Astrocyte (in vitro differentiated cells and primary cell): ENCODE data around the gene DIP2B. TPM values are rescaled to one million over a fixed set of nuclear protein-coding genes. Genes with fewer than 3 reads are reported as not detected.

Experiments used
- DNase-seq: peaks from one replicate; pipeline ENCODE4 v3.0.0-alpha.2; 2010; ENCODE audit warnings: low read depth
- FAIRE-seq: peaks from 2 replicates; lab custom pipeline; 2011; peaks lifted over from hg19 to GRCh38; lab: Jason Lieb, UNC
- H2AFZ ChIP-seq: 2 replicates; pipeline ENCODE4 v1.6.0; 2012; ENCODE audit warnings: low read depth, low read length, inconsistent platforms
- H3K27ac ChIP-seq: 2 replicates; pipeline ENCODE4 v1.5.1; 2011; ENCODE audit warnings: low read depth, low read length, inconsistent platforms
- H3K27me3 ChIP-seq: 2 replicates; pipeline ENCODE4 v1.6.0; 2011; ENCODE audit warnings: low read length, inconsistent platforms; ENCODE audit not compliant: insufficient read depth
- H3K36me3 ChIP-seq: 2 replicates; pipeline ENCODE4 v1.5.1; 2011; ENCODE audit warnings: low read length, inconsistent platforms; ENCODE audit not compliant: insufficient read depth
- H3K4me1 ChIP-seq: 2 replicates; pipeline ENCODE4 v1.5.1; 2011; ENCODE audit warnings: low read length, inconsistent platforms; ENCODE audit not compliant: insufficient read depth
- H3K4me2 ChIP-seq: 2 replicates; pipeline ENCODE4 v1.6.0; 2012; ENCODE audit warnings: low read length, inconsistent platforms
- H3K4me3 ChIP-seq: 2 replicates; pipeline ENCODE4 v1.5.1; 2011; ENCODE audit warnings: low read depth, mild to moderate bottlenecking, low read length, inconsistent platforms; ENCODE audit not compliant: insufficient read depth
- H3K79me2 ChIP-seq: 2 replicates; pipeline ENCODE4 v1.6.0; 2012; ENCODE audit warnings: mild to moderate bottlenecking, low read length, inconsistent platforms; ENCODE audit not compliant: insufficient read depth
- H3K9ac ChIP-seq: 2 replicates; pipeline ENCODE4 v1.6.0; 2012; ENCODE audit warnings: mild to moderate bottlenecking, low read length, inconsistent platforms
- H3K9me3 ChIP-seq: 2 replicates; pipeline ENCODE4 v1.5.1; 2012; ENCODE audit warnings: low read depth, mild to moderate bottlenecking, low read length, inconsistent platforms; ENCODE audit not compliant: insufficient read depth
- H4K20me1 ChIP-seq: 2 replicates; pipeline ENCODE4 v1.6.0; 2012; ENCODE audit warnings: low read length, inconsistent platforms; ENCODE audit not compliant: insufficient read depth
- H3K27ac Mint-ChIP-seq: one replicate; pipeline ENCODE4 v1.8.0; 2021; ENCODE audit warnings: mild to moderate bottlenecking, mixed read lengths; ENCODE audit not compliant: unreplicated experiment
- H3K27me3 Mint-ChIP-seq: one replicate; pipeline ENCODE4 v1.8.0; 2021; ENCODE audit warnings: low read depth, mixed read lengths; ENCODE audit not compliant: unreplicated experiment
- H3K36me3 Mint-ChIP-seq: one replicate; pipeline ENCODE4 v1.8.0; 2021; ENCODE audit warnings: low read depth, mixed read lengths; ENCODE audit not compliant: unreplicated experiment
- H3K4me1 Mint-ChIP-seq: one replicate; pipeline ENCODE4 v1.8.0; 2021; ENCODE audit warnings: low read depth, mixed read lengths; ENCODE audit not compliant: unreplicated experiment
- H3K4me3 Mint-ChIP-seq: one replicate; pipeline ENCODE4 v1.8.0; 2021; ENCODE audit warnings: mild to moderate bottlenecking, moderate library complexity, mixed read lengths; ENCODE audit not compliant: unreplicated experiment
- H3K9me3 Mint-ChIP-seq: one replicate; pipeline ENCODE4 v1.8.0; 2021; ENCODE audit warnings: mild to moderate bottlenecking, mixed read lengths; ENCODE audit not compliant: unreplicated experiment
- EZH2 ChIP-seq: IDR thresholded peaks from 2 replicates; pipeline ENCODE4 v1.6.1; 2012; ENCODE audit warnings: mild to moderate bottlenecking, low read length, inconsistent platforms; ENCODE audit not compliant: insufficient read depth
- total RNA-seq: library from RNA; stranded (reverse); gene quantifications from 2 replicates; pipeline ENCODE4 v1.2.1, GENCODE V29; 2021
- TF ChIP-seq, protein P1 (sequence below): IDR thresholded peaks from 2 replicates; pipeline ENCODE4 v1.5.1; 2011; ENCODE audit warnings: low read depth, mild to moderate bottlenecking, inconsistent platforms, low read length, moderate library complexity; ENCODE audit not compliant: insufficient read depth

Gene DIP2B
- total RNA-seq, 1 donor from 2014 or later = 53.2 TPM

GRCh38 chr12:50739611-50740010 is 234.8 kb downstream of the DIP2B start:
- H3K4me3 Mint-ChIP-seq = no peak overlapping the region
- no peak overlapping the region for H3K27ac ChIP-seq
- H3K27me3 ChIP-seq = no peaks in the 10 kb centered on the region
- no peak overlapping the region for H2AFZ ChIP-seq
- no peaks in the 10 kb centered on the region for H3K79me2 ChIP-seq
- no peak overlapping the region for H3K27ac Mint-ChIP-seq
- DNase-seq = no peak
- no peaks in the 10 kb centered on the region for H3K4me1 Mint-ChIP-seq
- peaks cover 39% of the 10 kb centered on the region for H3K36me3 Mint-ChIP-seq
- no peak overlapping the region for H3K9ac ChIP-seq
- no peaks in the 10 kb centered on the region for H3K27me3 Mint-ChIP-seq
- TF ChIP-seq, protein P1, sequence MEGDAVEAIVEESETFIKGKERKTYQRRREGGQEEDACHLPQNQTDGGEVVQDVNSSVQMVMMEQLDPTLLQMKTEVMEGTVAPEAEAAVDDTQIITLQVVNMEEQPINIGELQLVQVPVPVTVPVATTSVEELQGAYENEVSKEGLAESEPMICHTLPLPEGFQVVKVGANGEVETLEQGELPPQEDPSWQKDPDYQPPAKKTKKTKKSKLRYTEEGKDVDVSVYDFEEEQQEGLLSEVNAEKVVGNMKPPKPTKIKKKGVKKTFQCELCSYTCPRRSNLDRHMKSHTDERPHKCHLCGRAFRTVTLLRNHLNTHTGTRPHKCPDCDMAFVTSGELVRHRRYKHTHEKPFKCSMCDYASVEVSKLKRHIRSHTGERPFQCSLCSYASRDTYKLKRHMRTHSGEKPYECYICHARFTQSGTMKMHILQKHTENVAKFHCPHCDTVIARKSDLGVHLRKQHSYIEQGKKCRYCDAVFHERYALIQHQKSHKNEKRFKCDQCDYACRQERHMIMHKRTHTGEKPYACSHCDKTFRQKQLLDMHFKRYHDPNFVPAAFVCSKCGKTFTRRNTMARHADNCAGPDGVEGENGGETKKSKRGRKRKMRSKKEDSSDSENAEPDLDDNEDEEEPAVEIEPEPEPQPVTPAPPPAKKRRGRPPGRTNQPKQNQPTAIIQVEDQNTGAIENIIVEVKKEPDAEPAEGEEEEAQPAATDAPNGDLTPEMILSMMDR = no peak
- no peak for TF ChIP-seq EZH2
- no peak for FAIRE-seq
- H3K9me3 Mint-ChIP-seq = no peaks in the 10 kb centered on the region
- H3K9me3 ChIP-seq = no peaks in the 10 kb centered on the region
- no peak overlapping the region for H3K4me2 ChIP-seq
- H3K4me1 ChIP-seq = no peaks in the 10 kb centered on the region
- no peaks in the 10 kb centered on the region for H4K20me1 ChIP-seq
- peaks cover 42% of the 10 kb centered on the region for H3K36me3 ChIP-seq
- H3K4me3 ChIP-seq = no peak overlapping the region

- no peak overlapping the region for H2AFZ ChIP-seq
- no peaks in the 10 kb centered on the region for H3K4me1 ChIP-seq
- Mint-ChIP-seq H3K36me3 (peaks cover 41% of the 10 kb centered on the region), H3K4me3 (no peak overlapping the region), H3K9me3 (no peaks in the 10 kb centered on the region), H3K27me3 (no peaks in the 10 kb centered on the region), H3K4me1 (no peaks in the 10 kb centered on the region), H3K27ac (no peak overlapping the region)
- H3K4me3 ChIP-seq = no peak overlapping the region
- H3K9ac ChIP-seq = no peak overlapping the region
- no peaks in the 10 kb centered on the region for H3K79me2 ChIP-seq
- no peaks in the 10 kb centered on the region for H3K27me3 ChIP-seq
- FAIRE-seq (no peak), DNase-seq (no peak)
- H3K9me3 ChIP-seq = no peaks in the 10 kb centered on the region
- no peaks in the 10 kb centered on the region for H4K20me1 ChIP-seq
- TF ChIP-seq EZH2 = no peak
- TF ChIP-seq, protein P1 = no peak
- peaks cover 48% of the 10 kb centered on the region for H3K36me3 ChIP-seq
- H3K4me2 ChIP-seq = no peak overlapping the region
- H3K27ac ChIP-seq = no peak overlapping the region
These were observed 235.5 kb downstream of the DIP2B start for GRCh38 chr12:50740307-50740706.

GRCh38 chr12:50742776-50743175 is 238.0 kb downstream of the DIP2B start:
- Histone ChIP-seq H3K9ac (no peak overlapping the region), H3K36me3 (peaks cover 57% of the 10 kb centered on the region), H3K27ac (no peak overlapping the region), H3K4me2 (no peak overlapping the region), H3K4me1 (no peaks in the 10 kb centered on the region), H3K9me3 (no peaks in the 10 kb centered on the region), H3K27me3 (no peaks in the 10 kb centered on the region), H3K79me2 (no peaks in the 10 kb centered on the region), H3K4me3 (no peak overlapping the region), H4K20me1 (no peaks in the 10 kb centered on the region), H2AFZ (no peak overlapping the region)
- DNase-seq (no peak), FAIRE-seq (no peak)
- Mint-ChIP-seq H3K27ac (no peak overlapping the region), H3K4me3 (no peak overlapping the region), H3K36me3 (peaks cover 40% of the 10 kb centered on the region), H3K9me3 (no peaks in the 10 kb centered on the region), H3K27me3 (no peaks in the 10 kb centered on the region), H3K4me1 (no peaks in the 10 kb centered on the region)
- TF ChIP-seq EZH2 = no peak
- TF ChIP-seq, protein P1 = no peak
